Measurements from ENCODE around the gene RASA4B.
"Not testable (repeated sequence)": the region's sequence is repeated elsewhere in the genome, so short reads cannot be mapped to it uniquely, and the experiment has no call there.

RASA4B gene

DNA sequence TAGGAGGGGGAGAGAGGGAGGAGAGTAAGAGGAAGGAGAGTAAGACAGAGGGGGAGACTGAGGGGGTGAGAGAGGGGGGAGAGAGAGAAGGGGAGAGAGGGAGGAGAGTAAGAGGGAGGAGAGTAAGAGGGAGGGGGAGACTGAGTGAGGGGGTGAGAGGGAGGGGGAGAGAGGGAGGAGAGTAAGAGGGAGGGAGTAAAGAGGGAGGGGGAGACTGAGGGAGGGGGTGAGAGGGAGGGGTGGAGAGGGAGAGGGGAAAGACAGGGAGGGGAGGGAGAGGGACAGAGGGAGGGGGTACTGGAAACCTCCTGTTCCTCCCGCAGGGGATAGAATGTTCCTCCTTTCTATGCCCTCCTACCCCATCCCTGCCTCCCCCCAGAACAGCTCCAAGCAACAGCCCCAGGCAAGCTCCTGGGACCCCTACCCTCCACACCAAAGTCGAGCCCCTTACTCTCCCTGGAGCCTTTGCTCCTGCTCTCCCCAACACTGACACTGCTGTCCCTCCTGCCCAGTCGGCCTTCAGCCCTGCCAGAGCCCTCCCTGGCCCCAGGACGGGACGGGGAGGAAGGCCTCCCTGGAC lies 4.8 kb downstream of the RASA4B start:
- DNase-seq (ENCODE audit: extremely low read depth in 1 of 2, low read depth in 1 of 2), result not testable (repeated sequence)

DNA sequence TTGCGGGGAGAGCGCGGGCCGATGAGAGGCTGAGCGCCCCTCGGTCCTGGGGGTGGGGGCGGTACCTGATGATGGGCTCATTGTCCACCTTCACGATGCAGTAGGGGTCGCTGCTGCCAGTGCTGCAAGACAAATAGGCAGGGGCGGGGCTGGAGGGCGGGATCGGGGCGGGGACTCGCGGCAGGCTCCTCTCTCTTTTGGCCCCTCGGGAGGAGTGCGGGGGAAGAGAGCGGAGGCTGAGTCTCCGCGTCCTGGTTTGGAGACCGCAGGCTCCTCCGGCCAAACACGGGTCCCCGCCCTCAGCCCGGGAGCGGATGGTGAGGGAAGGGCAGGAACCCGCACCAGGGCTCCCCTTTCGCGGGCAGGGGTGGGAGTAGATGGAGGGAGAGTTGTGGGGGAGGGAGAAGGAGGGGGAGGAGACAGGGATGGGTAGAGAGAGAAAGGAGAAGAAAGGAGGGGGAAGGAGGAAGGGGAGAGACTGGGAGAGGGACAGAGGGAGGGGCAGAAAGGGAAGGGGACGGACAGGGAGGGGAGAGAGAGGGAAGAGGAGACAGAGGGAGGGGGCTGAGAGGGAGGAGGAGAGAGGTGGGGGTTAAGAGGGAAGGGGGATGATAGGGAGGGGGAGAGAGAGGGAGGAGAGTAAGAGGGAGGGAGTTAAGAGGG lies 5.6 kb downstream of the RASA4B start:
- DNase-seq (ENCODE audit: extremely low read depth in 1 of 2, low read depth in 1 of 2), result not testable (repeated sequence)

DNA sequence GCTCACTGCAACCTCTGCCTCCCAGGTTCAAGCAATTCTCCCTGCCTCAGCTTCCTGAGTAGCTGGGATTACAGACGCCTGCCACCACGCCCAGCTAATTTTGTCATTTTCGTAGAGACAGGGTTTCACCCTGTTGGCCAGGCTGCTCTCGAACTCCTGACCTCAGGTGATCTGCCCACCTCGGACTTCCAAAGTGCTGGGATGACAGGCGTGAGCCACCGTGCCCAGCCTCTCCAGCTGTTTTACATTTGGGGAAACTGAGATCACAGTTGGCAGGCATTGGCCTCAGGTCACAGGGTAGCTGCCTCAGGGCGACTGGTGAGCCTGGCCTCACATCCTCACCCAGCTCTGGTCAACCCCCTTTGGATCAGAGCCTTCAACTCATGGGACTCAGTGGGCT lies 7.0 kb downstream of the RASA4B start:
- not testable (repeated sequence) for DNase-seq (ENCODE audit: extremely low read depth in 1 of 2, low read depth in 1 of 2)

DNA sequence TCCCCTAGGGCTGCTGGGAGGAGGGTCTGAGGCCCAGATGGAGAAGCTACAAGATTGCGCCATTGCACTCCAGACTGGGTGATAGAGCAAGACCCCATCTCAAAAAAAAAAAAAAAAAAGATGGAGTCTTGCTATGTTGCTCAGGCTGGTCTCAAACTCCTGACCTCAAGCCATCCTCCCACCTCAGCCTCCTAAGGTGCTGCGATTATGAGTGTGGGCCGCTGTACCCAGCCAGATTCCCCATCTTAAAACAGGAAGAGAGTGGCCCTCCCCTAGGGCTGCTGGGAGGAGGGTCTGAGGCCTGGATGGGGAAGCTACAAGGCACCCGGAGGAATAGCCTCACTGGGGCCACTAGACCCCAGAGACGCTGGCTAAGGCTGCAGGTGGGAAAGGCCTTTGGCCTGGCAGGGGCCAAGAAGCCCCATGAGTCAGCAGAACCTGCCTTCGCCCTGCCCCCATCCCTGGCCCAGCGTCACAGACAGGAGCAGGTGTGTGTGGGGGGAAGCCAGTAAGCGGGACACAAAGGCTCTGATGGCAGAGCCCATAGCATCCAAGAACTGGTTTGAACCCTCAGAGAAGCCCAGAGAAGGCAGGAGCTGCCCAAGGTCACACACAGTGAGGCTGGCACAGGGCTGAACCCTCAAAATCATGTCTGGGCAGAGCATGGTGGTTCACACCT lies 10.0 kb downstream of the RASA4B start:
- not testable (repeated sequence) for DNase-seq (ENCODE audit: extremely low read depth in 1 of 2, low read depth in 1 of 2)

DNA sequence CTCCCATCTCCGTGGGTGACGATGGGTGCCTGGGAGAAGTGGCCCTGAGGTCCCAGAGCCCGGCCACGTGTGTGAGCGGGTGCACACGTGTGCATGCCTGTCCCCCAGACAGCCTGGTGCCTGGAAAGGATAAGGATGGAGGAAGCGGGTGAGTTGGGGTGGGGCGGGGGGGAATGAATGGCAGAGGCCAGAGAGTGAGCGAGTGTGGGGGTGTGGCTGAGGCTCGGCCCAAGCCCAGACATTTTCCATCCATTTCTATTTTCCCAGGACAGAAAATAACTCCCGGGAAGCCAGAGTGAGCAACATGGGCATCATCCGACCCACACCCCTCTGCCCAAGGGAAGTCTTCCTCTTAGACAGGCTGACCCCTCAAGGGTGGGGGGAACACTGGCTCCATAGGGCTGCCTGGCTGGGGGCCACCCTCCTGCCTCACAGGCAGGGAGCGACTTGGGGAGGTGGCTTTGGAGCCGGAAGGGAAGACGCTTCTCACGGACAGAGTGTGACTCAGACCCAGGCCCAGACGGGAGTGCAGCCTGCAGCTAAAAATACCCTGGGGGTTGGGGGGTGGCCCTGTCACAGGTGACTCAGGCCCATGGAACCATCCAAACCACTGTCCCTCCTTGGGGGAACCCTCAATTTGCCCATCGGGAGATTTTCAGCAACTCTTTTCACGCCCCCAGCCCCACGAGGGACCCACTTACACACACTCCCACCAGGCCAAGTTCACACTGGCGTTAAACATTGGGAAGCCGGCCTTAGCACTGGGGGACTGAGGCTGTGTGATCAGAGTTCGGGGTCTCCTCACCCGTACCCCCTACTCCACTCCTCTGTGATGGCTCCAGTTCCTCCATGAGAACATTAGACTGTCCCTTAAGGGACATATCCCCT lies 12.0 kb downstream of the RASA4B start:
- DNase-seq (ENCODE audit: extremely low read depth in 1 of 2, low read depth in 1 of 2), result not testable (repeated sequence)

DNA sequence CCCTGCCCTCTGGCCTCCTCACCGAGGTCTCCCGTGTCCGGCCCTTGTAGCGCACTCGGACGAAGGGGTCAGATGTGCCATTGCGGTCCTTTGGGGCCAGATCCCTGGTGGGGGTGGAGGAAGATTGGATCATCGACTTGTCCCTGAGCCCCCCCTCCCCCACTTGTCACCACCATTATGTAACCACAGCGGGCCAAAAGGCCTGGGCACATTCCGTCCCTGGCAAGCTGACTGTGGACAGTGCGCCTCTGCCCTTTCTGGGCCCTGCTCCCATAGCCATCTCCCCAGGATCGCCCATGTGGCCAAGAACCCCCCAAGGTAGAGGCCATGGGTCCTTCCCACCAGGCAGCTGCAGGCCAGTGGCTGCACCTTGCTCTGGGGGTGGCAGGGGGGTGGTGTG lies 14.4 kb downstream of the RASA4B start:
- not testable (repeated sequence) for DNase-seq (ENCODE audit: extremely low read depth in 1 of 2, low read depth in 1 of 2)

DNA sequence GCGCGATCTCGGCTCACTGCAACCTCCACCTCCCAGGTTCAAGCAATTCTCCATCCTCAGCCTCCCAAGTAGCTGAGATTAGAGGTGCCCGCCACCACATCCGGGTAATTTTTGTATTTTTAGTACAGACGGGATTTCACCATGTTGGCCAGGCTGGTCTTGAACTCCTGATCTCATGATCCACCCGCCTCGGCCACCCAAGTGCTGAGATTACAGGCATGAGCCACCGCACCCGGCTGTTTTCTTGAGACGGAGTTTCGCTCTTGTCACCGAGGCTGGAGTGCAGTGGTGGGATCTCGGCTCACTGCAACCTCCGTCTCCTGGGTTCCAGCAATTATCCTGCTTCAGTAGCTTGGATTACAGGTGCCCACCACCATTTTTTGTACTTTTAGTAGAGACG lies 19.3 kb downstream of the RASA4B start:
- DNase-seq (ENCODE audit: extremely low read depth in 1 of 2, low read depth in 1 of 2), result not testable (repeated sequence)

DNA sequence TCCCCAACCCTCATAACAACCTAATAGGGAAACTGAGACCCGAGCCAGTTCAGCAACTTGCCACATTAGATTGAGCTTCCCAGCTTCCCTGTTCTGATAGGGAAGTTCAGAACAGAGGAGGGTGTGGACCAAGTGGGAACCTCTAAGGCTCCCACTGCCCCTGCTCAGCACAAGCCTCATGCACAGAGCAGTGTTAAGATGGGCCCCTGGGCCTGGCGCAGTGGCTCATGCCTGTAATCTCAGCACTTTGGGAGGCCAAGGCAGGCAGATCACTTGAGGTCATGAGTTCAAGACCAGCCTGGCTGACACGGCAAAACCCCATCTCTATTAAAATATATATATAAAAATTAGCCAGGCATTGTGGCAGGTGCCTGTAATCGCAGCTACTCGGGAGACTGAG lies 20.3 kb downstream of the RASA4B start:
- DNase-seq (ENCODE audit: extremely low read depth in 1 of 2, low read depth in 1 of 2), result not testable (repeated sequence)

DNA sequence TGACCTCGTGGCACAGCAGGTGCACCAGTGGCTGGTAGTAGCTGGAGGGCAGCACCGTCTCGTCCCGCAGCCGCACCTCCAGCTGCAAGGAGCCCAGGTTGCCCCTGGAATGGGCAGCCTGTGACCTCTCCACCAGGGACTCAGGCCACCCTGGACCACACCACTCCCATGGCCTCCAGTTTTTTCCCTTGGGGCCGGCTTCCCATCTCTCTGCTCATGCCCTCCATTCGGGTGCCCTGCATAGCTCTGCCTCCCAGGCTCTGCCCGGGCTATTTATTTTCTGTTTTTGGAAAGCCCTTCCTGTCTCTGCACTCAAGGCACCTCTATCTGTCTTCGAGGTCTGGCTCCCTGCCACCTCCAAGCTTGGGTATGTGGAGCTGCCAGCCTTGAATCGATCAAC lies 20.7 kb downstream of the RASA4B start:
- DNase-seq (ENCODE audit: extremely low read depth in 1 of 2, low read depth in 1 of 2), result not testable (repeated sequence)

DNA sequence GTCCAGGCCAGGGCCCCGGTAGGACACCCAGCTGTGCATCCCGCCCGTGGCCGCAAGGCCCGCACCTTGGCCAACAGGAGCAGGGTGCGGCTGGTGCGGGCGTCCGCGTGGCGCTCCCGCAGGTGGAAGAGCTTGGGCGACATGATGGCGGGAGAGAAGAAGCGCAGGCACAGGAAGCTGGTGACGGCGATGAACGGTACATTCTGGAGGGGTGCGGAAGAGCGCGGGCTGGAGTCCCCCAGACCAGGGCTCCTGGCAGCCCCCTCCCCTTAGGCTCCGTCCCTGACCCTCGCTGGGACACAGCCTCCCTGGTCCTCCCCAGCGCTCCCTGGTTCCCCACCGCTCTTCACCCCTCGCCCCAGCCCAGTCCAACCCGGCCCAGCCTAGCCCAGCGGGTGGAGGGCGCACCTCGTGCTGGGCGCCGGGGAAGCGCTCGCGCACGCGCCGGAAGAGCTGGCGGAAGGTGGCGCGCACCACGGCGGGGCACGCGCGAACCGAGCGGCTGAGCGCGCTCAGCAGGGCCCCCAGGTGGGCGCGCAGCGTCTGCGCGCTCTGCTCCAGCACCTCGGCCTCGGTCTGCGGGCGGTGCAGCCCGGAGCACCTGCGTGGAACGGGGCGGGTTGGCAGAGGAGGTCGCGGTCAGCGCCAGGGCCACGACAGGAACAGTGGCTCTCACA lies 23.0 kb downstream of the RASA4B start:
- DNase-seq (ENCODE audit: extremely low read depth in 1 of 2, low read depth in 1 of 2), result not testable (repeated sequence)

DNA sequence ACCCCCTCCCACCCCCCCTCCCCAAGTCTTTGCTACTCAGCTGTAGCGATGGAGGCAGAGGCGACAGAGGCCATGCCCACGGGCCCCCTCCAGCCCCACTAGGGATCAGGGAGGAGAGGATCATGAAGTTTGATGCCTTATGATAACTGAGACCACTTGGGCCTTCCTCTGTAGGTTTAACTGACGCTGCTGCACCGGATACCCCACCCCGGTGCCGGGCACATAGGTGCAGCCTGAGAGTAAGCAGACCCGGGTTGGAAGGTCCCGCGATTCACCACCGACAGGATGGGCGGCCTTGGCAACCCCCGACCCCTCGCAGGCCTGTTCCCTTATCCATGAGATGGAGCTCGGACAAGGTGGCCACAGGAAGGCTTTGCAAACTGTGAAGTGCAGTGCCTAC lies 23.6 kb downstream of the RASA4B start:
- not testable (repeated sequence) for DNase-seq (ENCODE audit: extremely low read depth in 1 of 2, low read depth in 1 of 2)

DNA sequence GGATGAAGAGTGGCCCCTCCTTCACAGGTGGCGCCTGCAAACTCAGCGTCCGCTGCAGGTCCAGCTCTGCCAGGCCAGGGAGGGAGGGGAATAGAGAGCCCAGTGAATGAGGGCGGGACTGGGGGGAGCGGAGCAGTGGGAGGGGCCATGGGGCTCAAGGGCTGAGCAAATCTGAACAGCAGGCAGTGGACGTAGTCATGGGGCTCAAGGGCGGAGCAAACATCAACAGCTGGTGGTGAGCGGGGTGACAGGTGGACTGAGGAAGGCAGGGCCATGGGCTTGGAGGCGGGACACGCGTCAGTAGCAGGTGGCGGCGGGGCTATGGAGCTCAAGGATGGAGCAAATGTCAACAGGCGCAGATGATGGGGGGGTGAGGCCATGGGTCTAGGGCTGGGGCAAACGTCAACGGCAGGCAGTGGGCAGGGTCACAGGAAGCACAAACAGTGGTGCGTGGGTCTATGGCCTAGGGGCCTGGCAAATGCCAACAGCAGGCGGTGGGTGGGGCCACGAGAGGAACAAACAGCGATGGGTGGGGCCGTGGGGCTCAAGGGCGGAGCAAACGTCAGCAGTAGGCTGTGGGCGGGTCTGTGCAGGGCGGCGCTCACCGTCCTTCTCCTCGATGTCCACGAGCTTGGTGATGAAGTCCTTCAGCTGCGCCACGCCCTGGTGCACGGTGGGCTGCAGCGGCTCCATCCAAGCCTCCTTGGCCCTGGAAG lies 24.2 kb downstream of the RASA4B start:
- DNase-seq (ENCODE audit: extremely low read depth in 1 of 2, low read depth in 1 of 2), result not testable (repeated sequence)

DNA sequence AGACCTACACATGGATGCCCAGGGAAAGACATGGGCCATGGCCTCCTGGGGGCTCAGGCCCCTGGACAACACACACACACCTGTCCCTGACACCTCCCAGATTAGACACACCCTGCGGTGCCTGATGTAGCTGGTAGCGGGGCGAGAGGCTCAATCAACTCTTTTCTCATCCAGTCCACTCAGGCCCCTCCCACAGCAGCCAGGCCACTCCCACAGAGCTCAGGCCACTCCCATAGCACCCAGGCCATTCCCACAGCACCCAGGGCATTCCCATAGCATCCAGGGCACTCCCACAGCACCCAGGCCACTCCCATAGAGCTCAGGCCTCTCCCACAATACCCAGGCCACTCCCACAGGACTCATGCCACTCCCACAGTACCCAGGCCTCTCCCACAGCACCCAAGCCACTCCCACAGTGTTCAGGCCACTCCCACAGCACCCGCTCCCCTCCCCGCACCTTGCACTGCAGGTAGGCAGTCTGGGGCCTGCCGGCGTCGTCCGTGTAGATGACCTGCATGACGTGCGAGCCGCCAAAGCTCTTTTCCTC lies 27.0 kb downstream of the RASA4B start:
- DNase-seq (ENCODE audit: extremely low read depth in 1 of 2, low read depth in 1 of 2), result peak in 1 of 2 donors; percentile 44

DNA sequence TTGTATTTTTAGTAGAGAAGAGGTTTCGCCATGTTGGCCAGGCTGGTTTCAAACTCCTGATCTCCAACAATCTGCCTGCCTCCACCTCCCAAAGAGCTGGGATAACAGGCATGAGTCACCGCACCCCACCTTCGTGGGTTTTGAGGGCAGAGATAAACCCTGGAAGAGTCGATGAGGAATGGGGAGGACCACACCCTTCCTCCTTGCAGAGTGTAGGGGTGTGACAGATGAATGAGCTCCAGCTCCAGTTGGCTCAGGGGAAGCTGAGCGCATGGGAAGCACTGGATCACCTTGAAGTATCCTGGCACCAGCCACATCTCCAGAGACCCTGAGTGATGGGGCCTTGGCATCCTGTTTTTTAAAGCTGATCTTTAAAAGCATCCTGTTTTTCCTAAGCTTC lies 33.3 kb downstream of the RASA4B start:
- DNase-seq (ENCODE audit: extremely low read depth in 1 of 2, low read depth in 1 of 2), result not testable (repeated sequence)

DNA sequence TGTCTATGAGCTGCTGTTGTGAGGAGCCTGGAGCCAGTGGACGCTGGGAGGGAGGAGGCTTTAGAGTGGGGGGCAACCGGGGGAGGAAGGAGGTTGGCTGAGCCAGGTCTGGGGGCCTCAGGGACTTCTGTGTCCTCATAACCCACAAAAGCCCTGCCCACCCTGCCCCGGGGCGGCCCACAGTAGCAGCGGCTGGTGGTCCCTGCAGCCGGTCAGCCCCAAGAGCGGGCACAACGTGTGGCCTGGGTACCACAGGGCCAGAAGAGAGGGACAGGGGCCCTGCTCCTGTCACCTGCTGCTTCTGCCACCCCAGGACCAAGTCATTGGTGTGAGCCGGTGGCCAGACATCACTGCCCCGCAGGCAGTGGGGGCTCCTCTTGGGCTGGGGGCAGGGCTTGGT lies 35.6 kb downstream of the RASA4B start:
- DNase-seq (ENCODE audit: extremely low read depth in 1 of 2, low read depth in 1 of 2), result not testable (repeated sequence)

DNA sequence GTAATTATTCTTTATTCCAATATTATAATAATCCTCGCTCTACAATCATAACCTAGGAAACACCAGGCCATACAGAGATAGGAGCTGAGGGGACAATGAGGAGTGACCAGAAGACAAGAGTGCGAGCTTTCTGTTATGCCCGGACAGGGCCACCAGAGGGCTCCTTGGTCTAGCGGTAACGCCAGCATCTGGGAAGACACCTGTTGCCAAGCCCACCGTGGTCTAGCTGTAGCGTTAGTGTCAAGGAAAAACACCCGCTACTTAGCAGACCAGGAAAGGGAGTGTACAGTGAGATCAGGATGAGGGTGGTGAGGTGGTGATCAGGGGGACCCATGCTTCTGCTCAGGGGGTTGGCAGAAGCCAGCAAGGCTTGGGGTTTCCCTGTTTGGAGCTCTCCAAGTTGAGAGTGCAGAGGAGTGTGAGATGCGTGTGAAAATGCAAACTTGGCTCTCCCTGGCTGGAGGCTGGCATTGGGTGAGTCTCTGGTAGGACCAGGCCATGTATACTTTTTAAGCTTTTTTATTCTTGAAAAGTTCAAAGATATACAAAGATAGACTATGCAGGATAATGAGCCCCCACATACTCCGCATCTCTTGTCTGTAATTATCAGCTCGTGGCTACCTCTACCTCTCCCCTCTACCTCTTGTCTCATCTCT lies 37.5 kb downstream of the RASA4B start:
- DNase-seq (ENCODE audit: extremely low read depth in 1 of 2, low read depth in 1 of 2), result not testable (repeated sequence)

DNA sequence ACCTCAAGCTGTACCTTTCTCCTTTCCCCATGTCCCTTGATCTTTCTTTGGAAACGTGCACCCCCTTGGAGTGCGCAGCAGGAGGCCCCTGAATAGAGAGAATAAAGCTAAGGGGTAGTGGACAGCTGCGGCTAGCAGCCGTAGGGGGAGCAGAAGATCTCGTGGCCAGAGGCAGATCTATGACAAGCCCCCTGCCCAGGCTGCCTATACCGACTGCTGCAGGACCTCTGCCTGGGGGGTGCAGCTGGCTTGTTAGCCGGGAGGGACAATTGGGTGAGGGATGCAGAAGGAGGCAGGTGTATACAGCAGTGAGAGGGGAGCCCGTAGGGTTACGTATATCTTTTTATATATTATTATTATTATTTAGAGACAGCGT lies 38.4 kb downstream of the RASA4B start:
- not testable (repeated sequence) for DNase-seq (ENCODE audit: extremely low read depth in 1 of 2, low read depth in 1 of 2)

DNA sequence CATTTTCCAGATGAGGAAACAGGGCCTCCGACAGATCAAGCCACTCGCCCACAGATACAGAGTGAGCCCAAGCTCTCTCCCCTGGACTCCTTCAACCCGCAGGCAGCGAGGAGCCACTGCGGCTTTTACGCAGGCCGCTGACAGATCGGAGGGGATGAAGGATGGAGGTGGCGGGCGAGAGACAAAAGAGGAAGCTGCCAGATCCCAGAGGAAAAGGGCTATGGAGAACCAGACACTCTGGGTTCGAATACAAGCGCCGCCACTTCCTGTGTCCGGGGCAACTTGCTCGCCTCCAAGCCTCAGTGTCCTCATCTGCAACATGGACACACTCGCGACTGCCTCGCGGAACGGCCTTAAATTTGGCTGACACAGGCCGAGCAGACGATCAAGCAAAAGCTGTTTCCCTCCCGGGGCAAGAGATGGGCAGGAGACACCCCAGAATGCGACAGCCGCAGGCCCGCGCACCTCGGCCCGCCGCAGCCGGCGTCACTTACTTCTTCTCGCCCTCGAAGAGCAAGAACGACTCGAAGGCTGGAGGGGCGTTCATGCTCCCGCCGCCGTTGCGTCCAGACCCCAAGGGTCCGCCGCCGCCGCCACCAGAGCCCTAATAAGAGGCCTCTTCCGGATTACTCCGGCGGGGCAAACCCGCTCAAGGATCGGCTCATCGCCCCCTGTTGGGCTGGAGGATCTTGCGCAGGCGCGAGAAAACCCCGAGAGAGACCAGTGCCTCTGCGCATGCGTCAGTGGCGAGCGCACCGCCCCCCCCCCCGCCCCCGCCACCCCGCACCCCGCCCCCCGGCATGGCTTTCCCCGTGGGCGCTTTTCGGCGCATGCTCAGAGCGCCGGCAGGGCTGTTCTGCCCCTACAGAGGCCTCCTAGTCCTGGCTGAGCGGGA lies 39.0 kb downstream of the RASA4B start, which contains the start of gene POLR2J:
TSS of gene POLR2J (minus strand) at position 609 of the 895 bp plus-strand sequence. CDS start at position 547, 62 bp downstream.
- peak; percentile 78 to 96 for DNase-seq (ENCODE audit: extremely low read depth in 1 of 2, low read depth in 1 of 2)

Data from stimulated activated CD8-positive, alpha-beta memory T cell treated with anti-CD3 and anti-CD28 coated beads, Interleukin-7, amount 100 ng/mL, for 48 hours (primary cell).